SK-MEL-5 (cell line): Measurements from ENCODE around the gene CAB39. TPM values are rescaled to one million over a fixed set of nuclear protein-coding genes. Genes with fewer than 3 reads are reported as not detected.

Experiments
- DNase-seq: peaks from one replicate; pipeline ENCODE4 v3.0.0-alpha.2; 2016; ENCODE audit warnings: low read depth, low spot score
- in situ Hi-C: cut with HindIII; loops from 2 replicates; pipeline ENCODE4 v1.10.0; 2016; ENCODE audit warnings: low sequenced_read_pairs, high pct_unique_total_duplicates, low pct_unique_long_range_greater_than_20kb
- total RNA-seq: library from RNA; depleted of rRNA; stranded (reverse); fragments of >200 nt; shearing (Covaris generic); gene quantifications from 2 replicates; pipeline ENCODE4 v1.2.3, GENCODE V29; 2014

Gene CAB39
- total RNA-seq, 1 experiment from 2014 or later: 41.2 TPM

- in situ Hi-C loops: no loop called here
- DNase-seq: peak; percentile 48
Observed at GRCh38 chr2:230849633-230850357, 137.2 kb downstream of the CAB39 start.

GRCh38 chr2:230850358-230850658 is 137.7 kb downstream of the CAB39 start:
- in situ Hi-C loops: no loop called here
- no peak for DNase-seq

- DNase-seq: no peak
- in situ Hi-C loops: no loop called here
Observed at GRCh38 chr2:230852113-230852512, 139.5 kb downstream of the CAB39 start.

GRCh38 chr2:230861552-230862255 is 149.1 kb downstream of the CAB39 start:
- in situ Hi-C loops: no loop called here
- no peak for DNase-seq

- DNase-seq: no peak
- in situ Hi-C loops: no loop called here
Observed at GRCh38 chr2:230862292-230862691, 149.7 kb downstream of the CAB39 start.

- no peak for DNase-seq
- in situ Hi-C loops: no loop called here
Observed at GRCh38 chr2:230863031-230863430, 150.4 kb downstream of the CAB39 start.

GRCh38 chr2:230863442-230864121 is 150.9 kb downstream of the CAB39 start:
- in situ Hi-C loops: no loop called here
- no peak for DNase-seq

- in situ Hi-C loops: no loop called here
- DNase-seq: no peak
Observed at GRCh38 chr2:230864122-230864604, 151.5 kb downstream of the CAB39 start.

- in situ Hi-C loops: no loop called here
- peak; percentile 73 for DNase-seq
Observed at GRCh38 chr2:230864605-230865306, 152.1 kb downstream of the CAB39 start, which contains the start of gene ITM2C. Gene ITM2C (plus strand): TSS chr2:230864942. CDS start chr2:230865026, 84 bp downstream.

- no peak for DNase-seq
- in situ Hi-C loops: no loop called here
Observed at GRCh38 chr2:230865307-230865765, 152.7 kb downstream of the CAB39 start.

- peak; percentile 41 for DNase-seq
- in situ Hi-C loops: no loop called here
Observed at GRCh38 chr2:230865766-230866755, 153.4 kb downstream of the CAB39 start.

- peak; percentile 62 for DNase-seq
- in situ Hi-C loops: no loop called here
Observed at GRCh38 chr2:230866756-230867523, 154.3 kb downstream of the CAB39 start.

GRCh38 chr2:230868161-230868946 is 155.7 kb downstream of the CAB39 start:
- no peak for DNase-seq

GRCh38 chr2:230868947-230869913 is 156.6 kb downstream of the CAB39 start:
- no peak for DNase-seq
- in situ Hi-C loops: no loop called here

More at GRCh38 chr2:230868161-230868946, 155.7 kb downstream of the CAB39 start:
- in situ Hi-C loops: no loop called here
